GM12864 (cell line): ENCODE data around the gene IGF2BP3.
"Not testable (repeated sequence)": the region's sequence is repeated elsewhere in the genome, so short reads cannot be mapped to it uniquely, and the experiment has no call there.

Experiments
- DNase-seq: peaks from one replicate; pipeline ENCODE4 v3.0.0-alpha.2; 2011; ENCODE audit warnings: low read depth
- H3K4me3 ChIP-seq: 2 replicates; pipeline ENCODE4 v1.5.1; 2011; ENCODE audit warnings: mild to moderate bottlenecking, low read depth, low read length, control low read depth
- CTCF ChIP-seq: IDR thresholded peaks from 2 replicates; pipeline ENCODE4 v1.5.1; 2011; ENCODE audit warnings: low read depth, mild to moderate bottlenecking, moderate library complexity, low read length, control low read depth, inconsistent platforms; ENCODE audit errors: missing control alignments

The IGF2BP3 gene

GRCh38 chr7:23405240-23405618 lies 65.1 kb downstream of the IGF2BP3 start:
- H3K4me3 ChIP-seq: no peak overlapping the region
- no peak for TF ChIP-seq CTCF
- no peak for DNase-seq

- DNase-seq: no peak
- no peak overlapping the region for H3K4me3 ChIP-seq
- no peak for TF ChIP-seq CTCF
Observed at GRCh38 chr7:23404546-23405239, 65.6 kb downstream of the IGF2BP3 start.

GRCh38 chr7:23403970-23404369 lies 66.3 kb downstream of the IGF2BP3 start:
- DNase-seq: no peak
- TF ChIP-seq CTCF: no peak

GRCh38 chr7:23398090-23398489 lies 72.2 kb downstream of the IGF2BP3 start:
- DNase-seq, H3K4me3 ChIP-seq: not testable (repeated sequence)

More at GRCh38 chr7:23403970-23404369, 66.3 kb downstream of the IGF2BP3 start:
- no peak overlapping the region for H3K4me3 ChIP-seq

- no peak for DNase-seq
- no peak overlapping the region for H3K4me3 ChIP-seq
- TF ChIP-seq CTCF: no peak
Observed at GRCh38 chr7:23397241-23397640, 73.0 kb downstream of the IGF2BP3 start.

- no peak for DNase-seq
- H3K4me3 ChIP-seq: no peak overlapping the region
- no peak for TF ChIP-seq CTCF
Observed at GRCh38 chr7:23396222-23397015, 73.9 kb downstream of the IGF2BP3 start.

GRCh38 chr7:23394488-23395171 lies 75.7 kb downstream of the IGF2BP3 start:
- no peak for TF ChIP-seq CTCF
- no peak overlapping the region for H3K4me3 ChIP-seq
- DNase-seq: no peak
